Epithelial cell of esophagus (primary cell): Measurements from ENCODE around the gene CUL4A.
A peak's percentile ranks its signal among the peaks of the same experiment; 100 is the strongest.
"Not testable (repeated sequence)": the region's sequence is repeated elsewhere in the genome, so short reads cannot be mapped to it uniquely, and the experiment has no call there.

ENCODE experiments used
- DNase-seq: peaks from one replicate; pipeline ENCODE4 v3.0.0; 2010; ENCODE audit warnings: low read depth
- H3K4me3 ChIP-seq: 2 replicates; pipeline ENCODE4 v1.5.1; 2011; ENCODE audit warnings: mild to moderate bottlenecking, low read length, control low read depth
- CTCF ChIP-seq: IDR thresholded peaks from 2 replicates; pipeline ENCODE4 v1.5.1; 2011; ENCODE audit warnings: low read depth, mild to moderate bottlenecking, low read length, control low read depth, inconsistent platforms; ENCODE audit not compliant: insufficient read depth; ENCODE audit errors: missing control alignments

The CUL4A gene

GRCh38 chr13:113245849-113246796 is 36.7 kb downstream of the CUL4A start:
- DNase-seq, result peak; percentile 19
- H3K4me3 ChIP-seq, result no peak overlapping the region
- TF ChIP-seq CTCF, result peak; percentile 42

- H3K4me3 ChIP-seq, result no peak overlapping the region
- no peak for TF ChIP-seq CTCF
- DNase-seq, result no peak
Observed at GRCh38 chr13:113252516-113253095, 43.2 kb downstream of the CUL4A start.

GRCh38 chr13:113257908-113258307 is 48.5 kb downstream of the CUL4A start:
- not testable (repeated sequence) for DNase-seq, H3K4me3 ChIP-seq

- no peak overlapping the region for H3K4me3 ChIP-seq
- no peak for DNase-seq
- TF ChIP-seq CTCF, result no peak
Observed at GRCh38 chr13:113258321-113259054, 49.1 kb downstream of the CUL4A start.

GRCh38 chr13:113260996-113261395 is 51.6 kb downstream of the CUL4A start:
- DNase-seq, result no peak
- no peak for TF ChIP-seq CTCF
- no peak overlapping the region for H3K4me3 ChIP-seq

GRCh38 chr13:113263016-113263415 is 53.6 kb downstream of the CUL4A start:
- not testable (repeated sequence) for H3K4me3 ChIP-seq, DNase-seq

GRCh38 chr13:113267642-113268405 is 58.4 kb downstream of the CUL4A start:
- DNase-seq, result no peak
- TF ChIP-seq CTCF, result no peak
- H3K4me3 ChIP-seq, result no peak overlapping the region
